Upper lobe of left lung (tissue), 6 donors: ENCODE results near the gene HOXA10. TPM values are rescaled to one million over a fixed set of nuclear protein-coding genes. Genes with fewer than 3 reads are reported as not detected.

Experiments
- ATAC-seq, 2 donors: fragments of 200-7000 bp; cut with Tn5 transposase; one replicate each; pipeline ENCODE4 v1.9.1; 2022; ENCODE audit warnings: mild to moderate bottlenecking in 2 of 2, moderate library complexity in 2 of 2; ENCODE audit not compliant: low FRiP score in 2 of 2
- DNase-seq, 2 donors: peaks; one replicate each; pipeline ENCODE4 v3.0.0-alpha.2; 2019 to 2020
- H3K27ac ChIP-seq, 4 donors: fragments of 200-600 bp; sonication (generic); one replicate each; pipeline ENCODE4 v1.5.1; 2016 to 2019
- H3K27me3 ChIP-seq, 4 donors: fragments of 200-600 bp; sonication (generic); one replicate each; pipeline ENCODE4 v1.5.1; 2017 to 2019
- H3K36me3 ChIP-seq, 4 donors: fragments of 200-600 bp; sonication (generic); one replicate each; pipeline ENCODE4 v1.5.1; 2016 to 2019
- H3K4me1 ChIP-seq, 4 donors: fragments of 200-600 bp; sonication (generic); one replicate each; pipeline ENCODE4 v1.5.1; 2018 to 2019
- H3K4me3 ChIP-seq, 4 donors: fragments of 200-600 bp; sonication (generic); one replicate each; pipeline ENCODE4 v1.5.1; 2017 to 2019; ENCODE audit warnings: mild to moderate bottlenecking in 2 of 4, moderate library complexity in 1 of 4
- H3K9me3 ChIP-seq, 4 donors: fragments of 200-600 bp; sonication (generic); one replicate each; pipeline ENCODE4 v1.5.1; 2018 to 2019
- EP300 ChIP-seq, 4 donors: sonication (generic); formaldehyde crosslinking; IDR thresholded peaks; one replicate each; pipeline ENCODE4 v1.5.1; 2017; ENCODE audit warnings: antibody characterized with exemption in 4 of 4, control low read depth in 2 of 4
- POLR2A ChIP-seq, 4 donors: fragments of 450-650 bp; IDR thresholded peaks; one replicate each; pipeline ENCODE4 v1.5.1; 2016 to 2017; ENCODE audit warnings: antibody characterized with exemption in 4 of 4, mild to moderate bottlenecking in 2 of 4
- POLR2AphosphoS5 ChIP-seq, 2 donors: sonication (generic); formaldehyde crosslinking; IDR thresholded peaks; one replicate each; pipeline ENCODE4 v1.5.1; 2017; ENCODE audit warnings: antibody characterized with exemption in 2 of 2
- WGBS, 2 donors: methylation state at CpG; one replicate each; pipeline ENCODE4 v1.1.5; 2017 to 2018; 5-methylcytosine and 5-hydroxymethylcytosine counted together
- total RNA-seq, 6 donors: library from RNA; depleted of rRNA in 4 of 6; stranded (reverse); fragments of >200 nt in 4 of 6; gene quantifications; one replicate each; pipeline versions ENCODE4 v1.1.0 to v1.2.1, GENCODE V29; 2016 to 2021
- TF ChIP-seq, protein P1 (sequence below), 6 experiments: fragments of 450-650 bp in 4 of 6; fragments of 200-600 bp in 2 of 6; sonication (generic) in 2 of 6; IDR thresholded peaks; one replicate each; pipeline ENCODE4 v1.5.1; 2016 to 2019; ENCODE audit warnings: antibody characterized with exemption in 6 of 6
- donor health status: DM: no; HTN: no; CAD: no; lungs with moderate emphysema.
- donor health status: DM: no; HTN: yes; CAD: no; lungs with severe emphysema.

The HOXA10 gene
- total RNA-seq, 6 donors from 2014 or later: 0.15 to 0.24 TPM; not detected in 4

DNA sequence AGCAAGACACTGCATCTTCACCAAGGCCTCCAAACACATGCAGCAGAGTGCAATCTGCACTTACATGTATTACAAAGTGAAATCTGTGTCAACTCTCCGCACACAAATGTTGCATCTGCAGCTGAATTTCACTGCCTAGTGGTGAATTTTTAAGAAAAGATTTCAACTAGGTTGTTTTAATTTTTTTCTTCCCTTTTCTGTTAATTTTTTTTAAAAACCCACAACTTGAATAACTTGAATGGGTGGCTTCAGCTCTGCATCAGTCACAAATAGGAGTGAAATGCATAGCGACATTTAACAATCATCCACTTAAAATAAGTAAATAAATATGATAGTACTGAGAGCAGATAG lies 19.9 kb upstream of the HOXA10 start:
- H3K27me3 ChIP-seq: peaks cover 0 to 96% (median 58%) of the 10 kb centered on the region in 4 donors
- no peak overlapping the region for H3K27ac ChIP-seq
- peaks cover 23 to 29% (median 26%) of the 10 kb centered on the region in 4 donors for H3K4me1 ChIP-seq
- WGBS, 2 donors: 31 to 35% methylated on average over 2 of the region's 2 CpGs
- TF ChIP-seq POLR2AphosphoS5 (IDR thresholded peaks at IDR 0.05) (no peak), POLR2A (IDR thresholded peaks at IDR 0.05) (no peak), EP300 (IDR thresholded peaks at IDR 0.05) (no peak)
- TF ChIP-seq, protein P1, sequence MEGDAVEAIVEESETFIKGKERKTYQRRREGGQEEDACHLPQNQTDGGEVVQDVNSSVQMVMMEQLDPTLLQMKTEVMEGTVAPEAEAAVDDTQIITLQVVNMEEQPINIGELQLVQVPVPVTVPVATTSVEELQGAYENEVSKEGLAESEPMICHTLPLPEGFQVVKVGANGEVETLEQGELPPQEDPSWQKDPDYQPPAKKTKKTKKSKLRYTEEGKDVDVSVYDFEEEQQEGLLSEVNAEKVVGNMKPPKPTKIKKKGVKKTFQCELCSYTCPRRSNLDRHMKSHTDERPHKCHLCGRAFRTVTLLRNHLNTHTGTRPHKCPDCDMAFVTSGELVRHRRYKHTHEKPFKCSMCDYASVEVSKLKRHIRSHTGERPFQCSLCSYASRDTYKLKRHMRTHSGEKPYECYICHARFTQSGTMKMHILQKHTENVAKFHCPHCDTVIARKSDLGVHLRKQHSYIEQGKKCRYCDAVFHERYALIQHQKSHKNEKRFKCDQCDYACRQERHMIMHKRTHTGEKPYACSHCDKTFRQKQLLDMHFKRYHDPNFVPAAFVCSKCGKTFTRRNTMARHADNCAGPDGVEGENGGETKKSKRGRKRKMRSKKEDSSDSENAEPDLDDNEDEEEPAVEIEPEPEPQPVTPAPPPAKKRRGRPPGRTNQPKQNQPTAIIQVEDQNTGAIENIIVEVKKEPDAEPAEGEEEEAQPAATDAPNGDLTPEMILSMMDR (IDR thresholded peaks at IDR 0.05): no peak
- no peak overlapping the region for H3K4me3 ChIP-seq
- no peak for ATAC-seq
- H3K9me3 ChIP-seq: no peaks in the 10 kb centered on the region
- H3K36me3 ChIP-seq: no peaks in the 10 kb centered on the region
- no peak for DNase-seq

GRCh38 chr7:27193335-27194001 lies 19.3 kb upstream of the HOXA10 start:
- H3K9me3 ChIP-seq: no peaks in the 10 kb centered on the region
- H3K4me3 ChIP-seq: peak overlapping the region in 3 of 4 donors; percentile 22 to 37 (median 37)
- H3K36me3 ChIP-seq: no peaks in the 10 kb centered on the region
- ATAC-seq (no peak), DNase-seq (no peak)
- no peak overlapping the region for H3K27ac ChIP-seq
- TF ChIP-seq POLR2AphosphoS5 (IDR thresholded peaks at IDR 0.05): no peak
- no peak for TF ChIP-seq POLR2A (IDR thresholded peaks at IDR 0.05)
- no peak for TF ChIP-seq EP300 (IDR thresholded peaks at IDR 0.05)
- TF ChIP-seq, protein P1 (IDR thresholded peaks at IDR 0.05): no peak
- H3K27me3 ChIP-seq: peaks cover under 1 to 96% (median 58%) of the 10 kb centered on the region in 4 donors
- H3K4me1 ChIP-seq: peaks cover 24 to 33% (median 28%) of the 10 kb centered on the region in 4 donors
- WGBS, 2 donors: 15 to 19% methylated on average over 24 to 29 of the region's 29 CpGs

DNA sequence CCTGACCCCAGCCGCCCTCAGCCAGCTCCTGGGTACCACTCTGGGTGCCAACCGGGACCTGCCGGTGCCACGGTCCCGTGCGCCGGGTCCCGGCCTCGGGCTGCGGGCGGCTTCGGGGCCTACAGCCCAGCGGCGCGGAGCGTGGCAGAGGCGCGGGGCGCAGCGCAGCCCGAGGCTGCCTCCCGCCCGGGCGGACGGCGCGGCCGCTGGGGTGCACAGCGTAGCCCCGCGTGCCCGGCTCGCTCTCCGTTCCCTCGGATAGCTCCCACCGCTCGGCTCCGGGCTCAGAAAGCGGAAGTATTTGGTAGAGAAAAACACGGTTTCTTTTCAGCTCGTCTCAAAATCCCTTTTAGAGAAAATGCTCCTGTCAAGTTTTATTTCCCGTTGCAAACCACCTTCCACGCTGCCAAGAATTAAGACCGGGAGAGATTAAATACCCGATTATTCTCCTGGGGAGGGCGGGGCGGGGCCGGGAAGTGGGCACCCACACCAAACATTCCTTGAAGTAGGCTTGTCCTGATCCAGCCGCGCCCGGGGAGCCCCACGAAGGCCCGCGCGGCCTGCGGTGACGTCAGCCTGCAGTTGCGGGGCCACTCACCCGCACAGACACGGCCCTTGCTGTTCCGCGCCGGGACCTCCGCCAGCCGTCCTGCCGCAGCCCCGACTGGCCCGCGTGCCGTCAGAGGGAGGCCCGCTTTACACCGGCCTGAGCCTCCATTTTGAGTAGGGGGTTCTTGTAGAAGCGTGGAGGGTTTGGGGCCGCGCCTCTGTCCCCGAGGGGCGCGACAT lies 18.6 kb upstream of the HOXA10 start:
- peak in 1 of 2 donors; percentile 64 for ATAC-seq
- H3K4me1 ChIP-seq: peaks cover 32 to 35% (median 34%) of the 10 kb centered on the region in 4 donors
- H3K36me3 ChIP-seq: no peaks in the 10 kb centered on the region
- H3K4me3 ChIP-seq: peak overlapping the region; percentile 18 to 37 (median 30)
- no peaks in the 10 kb centered on the region for H3K9me3 ChIP-seq
- WGBS, 2 donors: 2 to 5% methylated on average over 13 to 59 of the region's 78 CpGs
- peaks cover 3 to 96% (median 58%) of the 10 kb centered on the region in 4 donors for H3K27me3 ChIP-seq
- no peak for TF ChIP-seq POLR2AphosphoS5 (IDR thresholded peaks at IDR 0.05)
- TF ChIP-seq EP300 (IDR thresholded peaks at IDR 0.05): no peak
- no peak for TF ChIP-seq POLR2A (IDR thresholded peaks at IDR 0.05)
- TF ChIP-seq, protein P1 (IDR thresholded peaks at IDR 0.05): no peak
- DNase-seq: peak in 1 of 2 donors; percentile 86
- no peak overlapping the region for H3K27ac ChIP-seq

DNA sequence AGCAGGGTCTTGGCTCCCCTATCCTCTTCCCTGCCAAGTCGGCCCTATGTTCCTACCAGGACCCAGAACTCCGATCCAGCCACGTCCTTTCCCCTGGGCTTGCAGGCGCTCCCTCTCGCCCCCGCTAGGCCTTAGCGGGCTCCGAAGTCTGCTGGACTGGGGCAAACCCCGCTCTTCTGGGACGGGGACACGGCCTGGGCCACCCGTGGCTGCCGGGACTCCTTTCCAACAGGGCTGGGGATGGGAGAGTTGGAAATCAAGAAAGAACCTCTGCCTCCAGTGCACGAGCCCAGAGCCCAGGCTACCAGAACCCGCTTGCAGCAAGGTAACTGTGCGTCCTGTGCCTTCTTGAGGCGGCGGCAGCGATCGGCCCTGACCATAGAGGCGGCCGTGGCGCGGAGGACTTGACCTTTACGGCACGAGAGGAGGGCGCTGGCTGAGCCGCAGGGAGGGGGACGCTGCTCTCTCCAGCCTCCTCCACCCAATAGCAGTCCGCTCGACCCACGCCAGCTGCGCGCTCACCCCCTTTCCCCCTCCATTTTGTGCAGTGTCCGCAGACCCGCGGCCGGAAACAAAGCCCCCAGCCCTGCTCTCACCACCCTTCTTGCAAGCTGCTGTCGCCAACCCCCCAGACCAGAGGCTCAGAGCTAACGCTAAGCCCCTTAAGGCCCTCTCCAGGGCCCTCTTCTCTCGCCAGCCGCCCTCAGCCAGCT lies 17.9 kb upstream of the HOXA10 start:
- Histone ChIP-seq H3K36me3 (no peaks in the 10 kb centered on the region), H3K4me3 (peak overlapping the region in 3 of 4 donors; percentile 22 to 37 (median 37)), H3K27ac (no peak overlapping the region), H3K9me3 (no peaks in the 10 kb centered on the region), H3K4me1 (peaks cover 34 to 37% (median 35%) of the 10 kb centered on the region in 4 donors), H3K27me3 (peaks cover 3 to 98% (median 60%) of the 10 kb centered on the region in 4 donors)
- DNase-seq: peak in 1 of 2 donors; percentile 66
- TF ChIP-seq POLR2A (IDR thresholded peaks at IDR 0.05) (no peak), POLR2AphosphoS5 (IDR thresholded peaks at IDR 0.05) (no peak), EP300 (IDR thresholded peaks at IDR 0.05) (no peak)
- TF ChIP-seq, protein P1 (IDR thresholded peaks at IDR 0.05): no peak
- ATAC-seq: no peak
- 16 to 22% methylated on average over 29 to 42 of the region's 42 CpGs for WGBS, 2 donors
